ENCODE data around the gene PKIG. TPM values are rescaled to one million over a fixed set of nuclear protein-coding genes. Genes with fewer than 3 reads are reported as not detected.

Gene PKIG
- total RNA-seq, 1 experiment from 2014 or later: 20.1 TPM

GRCh38 chr20:44571362-44571988 is 10.9 kb upstream of the PKIG start:
- Histone ChIP-seq H3K4me3 (replicated peaks in 1 of 2; ENCODE audit: low read depth in 1 of 2, low read length in 2 of 2) (no peak overlapping the region), H3K4me1 (ENCODE audit: control insufficient read depth in 1 of 2, insufficient read depth in 2 of 2, low read length in 2 of 2) (peaks cover 10 to 24% of the 10 kb centered on the region in 2 experiments), H3K9ac (ENCODE audit: low read length) (no peak overlapping the region), H4K20me1 (ENCODE audit: insufficient read depth) (no peaks in the 10 kb centered on the region), H3K9me2 (ENCODE audit: insufficient read depth) (no peaks in the 10 kb centered on the region), H3K79me2 (ENCODE audit: insufficient read depth, low read length) (no peaks in the 10 kb centered on the region), H3K9me3 (ENCODE audit: control insufficient read depth in 1 of 2, insufficient read depth in 1 of 2, low read depth in 1 of 2, low read length in 2 of 2) (no peaks in the 10 kb centered on the region), H2AFZ (ENCODE audit: low read depth, low read length, poor library complexity, severe bottlenecking) (no peak overlapping the region), H3K27me3 (ENCODE audit: insufficient read depth, low read length) (no peaks in the 10 kb centered on the region), H3K36me3 (ENCODE audit: control insufficient read depth in 1 of 2, insufficient read depth in 2 of 2, low read length in 2 of 2) (no peaks in the 10 kb centered on the region), H3K27ac (ENCODE audit: low read depth, low read length) (no peak overlapping the region), H3K4me2 (ENCODE audit: low read length) (no peak overlapping the region)
- no peak for ATAC-seq
- DNase-seq (ENCODE audit: low read depth, low spot score): no peak
- ChIA-PET POLR2A (no interaction called here), RAD21 (ENCODE audit: low non-redundant PET in 1 of 2, low total read pairs in 2 of 2, uncharacterized antibody in 2 of 2, unreplicated experiment in 2 of 2) (no interaction called here), CTCF (no interaction called here)
- no TSS peak for BruUV-seq (replicated peaks)
- TF ChIP-seq JUND (IDR thresholded peaks at IDR 0.05) (no peak), ZBTB33 (IDR thresholded peaks at IDR 0.05; ENCODE audit: extremely low read depth, insufficient replicate concordance, low read length) (no peak), ZFX (IDR thresholded peaks at IDR 0.05) (no peak), REST (IDR thresholded peaks at IDR 0.05; ENCODE audit: low read depth) (no peak), SP1 (IDR thresholded peaks at IDR 0.05; ENCODE audit: low read depth) (no peak), TCF7L2 (IDR thresholded peaks at IDR 0.05; ENCODE audit: borderline replicate concordance, extremely low read depth, insufficient read depth, insufficient read length) (no peak), POLR2AphosphoS5 (IDR thresholded peaks at IDR 0.05; ENCODE audit: low read depth, low read length) (no peak), CTCF (IDR thresholded peaks at IDR 0.05 in 2 of 3, conservative IDR thresholded peaks at IDR 0.05 in 1 of 3; ENCODE audit: borderline replicate concordance in 1 of 3, insufficient read depth in 1 of 3, low read depth in 2 of 3, low read length in 2 of 3) (no peak), SRF (IDR thresholded peaks at IDR 0.05; ENCODE audit: low read depth) (no peak), ATF3 (IDR thresholded peaks at IDR 0.05) (no peak), YY1 (IDR thresholded peaks at IDR 0.05; ENCODE audit: extremely low read depth, insufficient replicate concordance, low read depth, low read length) (no peak), MAX (IDR thresholded peaks at IDR 0.05) (no peak), RAD21 (IDR thresholded peaks at IDR 0.05; ENCODE audit: low read depth) (no peak), ELF1 (IDR thresholded peaks at IDR 0.05; ENCODE audit: borderline replicate concordance, low read depth) (no peak), CBX3 (IDR thresholded peaks at IDR 0.05; ENCODE audit: low read depth) (no peak), SIN3A (IDR thresholded peaks at IDR 0.05; ENCODE audit: low read depth) (no peak), EZH2phosphoT487 (IDR thresholded peaks at IDR 0.05; ENCODE audit: borderline replicate concordance) (no peak), POLR2A (IDR thresholded peaks at IDR 0.05; ENCODE audit: borderline replicate concordance, extremely low read depth, insufficient read depth, insufficient read length) (no peak), CEBPB (IDR thresholded peaks at IDR 0.05; ENCODE audit: low read depth) (no peak), EGR1 (IDR thresholded peaks at IDR 0.05; ENCODE audit: low read depth) (no peak)
- intact Hi-C loops (cut with micrococcal nuclease): no loop called here
